Measurements from ENCODE around the gene PRIM1.
"Not testable (repeated sequence)": the region's sequence is repeated elsewhere in the genome, so short reads cannot be mapped to it uniquely, and the experiment has no call there.

Gene PRIM1

DNA sequence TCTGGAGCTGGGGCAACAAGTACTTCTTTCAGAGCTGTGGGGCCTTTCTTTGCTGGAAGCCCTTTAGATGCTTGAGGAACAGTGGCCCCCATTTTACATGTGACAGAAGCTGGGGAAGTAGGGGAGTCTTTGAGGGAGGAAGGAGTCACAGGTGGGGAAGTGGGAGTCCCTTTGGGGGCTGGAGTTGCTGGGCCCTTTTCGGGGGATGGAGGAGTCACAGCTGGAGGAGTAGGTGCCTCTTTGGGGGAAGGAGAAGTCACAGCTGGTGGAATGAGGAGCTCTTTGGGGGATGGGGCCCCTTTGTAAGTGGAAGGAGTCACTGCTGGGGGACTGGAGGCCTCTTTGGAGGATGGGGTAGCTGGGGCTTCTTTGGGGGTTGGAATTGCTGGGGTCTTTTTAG, 35.7 kb downstream of the PRIM1 start:
- no peak for DNase-seq

DNA sequence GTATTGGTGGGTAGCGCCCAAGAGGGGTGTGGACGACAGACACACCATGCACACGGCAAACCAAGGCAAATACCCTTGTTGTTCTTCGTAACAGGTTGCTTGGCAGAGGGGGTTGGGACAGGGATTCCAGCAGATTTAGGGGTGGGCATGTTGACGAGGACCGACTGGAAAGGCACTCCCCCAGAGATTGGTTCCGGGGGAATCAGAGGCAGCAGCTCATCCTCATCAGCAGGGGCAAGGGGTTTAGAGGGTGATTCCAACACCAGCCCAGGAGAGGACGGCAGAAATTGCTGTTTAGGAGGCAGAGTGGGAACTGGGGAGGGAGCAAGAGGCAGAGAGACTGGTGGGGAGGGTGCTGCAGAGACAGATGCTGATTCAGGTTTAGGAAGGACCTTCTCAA, 36.3 kb downstream of the PRIM1 start:
- DNase-seq: no peak

DNA sequence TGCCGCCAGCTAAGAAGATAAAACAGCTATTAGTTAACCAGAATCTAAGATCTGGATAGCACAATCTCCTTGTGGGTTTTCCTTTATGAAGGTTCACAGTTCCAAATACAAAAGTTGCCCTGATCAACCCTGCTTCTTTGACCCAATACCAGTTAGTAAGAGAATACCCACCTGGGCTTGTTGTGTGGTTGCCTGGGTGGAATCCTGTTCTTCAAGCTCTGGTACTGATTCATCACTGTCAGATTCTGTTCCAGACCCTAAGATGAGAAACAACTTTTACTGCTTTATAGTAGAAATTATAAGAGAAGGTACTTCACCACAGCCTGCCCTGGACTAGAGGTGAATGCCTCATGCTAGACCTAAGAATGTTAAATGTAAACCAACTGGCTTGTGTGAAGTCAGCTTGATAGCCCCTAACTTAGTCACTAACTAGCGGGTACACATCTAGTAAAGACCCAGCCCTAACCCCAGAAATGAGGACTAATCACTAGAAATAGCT, 37.6 kb downstream of the PRIM1 start:
- no peak for DNase-seq

DNA sequence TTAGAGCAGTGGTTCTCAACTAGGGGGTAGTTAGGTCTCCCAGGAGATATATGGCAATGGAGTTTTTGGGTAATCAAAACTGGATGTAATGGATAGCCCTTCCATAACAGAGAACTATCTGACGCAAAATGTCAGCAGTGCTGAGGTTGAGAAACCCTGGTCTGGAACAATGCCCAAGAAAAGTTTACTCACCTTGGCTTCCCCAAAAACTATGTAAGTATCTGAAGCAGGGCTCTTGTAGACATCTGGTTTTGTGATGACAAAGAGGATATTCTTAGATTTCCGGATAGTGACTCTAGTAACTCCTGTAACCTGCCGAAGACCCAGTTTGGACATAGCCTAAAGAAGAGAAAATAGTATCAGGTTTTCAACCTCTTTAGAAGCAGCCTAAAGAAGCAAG, 38.8 kb downstream of the PRIM1 start:
- no peak for DNase-seq

DNA sequence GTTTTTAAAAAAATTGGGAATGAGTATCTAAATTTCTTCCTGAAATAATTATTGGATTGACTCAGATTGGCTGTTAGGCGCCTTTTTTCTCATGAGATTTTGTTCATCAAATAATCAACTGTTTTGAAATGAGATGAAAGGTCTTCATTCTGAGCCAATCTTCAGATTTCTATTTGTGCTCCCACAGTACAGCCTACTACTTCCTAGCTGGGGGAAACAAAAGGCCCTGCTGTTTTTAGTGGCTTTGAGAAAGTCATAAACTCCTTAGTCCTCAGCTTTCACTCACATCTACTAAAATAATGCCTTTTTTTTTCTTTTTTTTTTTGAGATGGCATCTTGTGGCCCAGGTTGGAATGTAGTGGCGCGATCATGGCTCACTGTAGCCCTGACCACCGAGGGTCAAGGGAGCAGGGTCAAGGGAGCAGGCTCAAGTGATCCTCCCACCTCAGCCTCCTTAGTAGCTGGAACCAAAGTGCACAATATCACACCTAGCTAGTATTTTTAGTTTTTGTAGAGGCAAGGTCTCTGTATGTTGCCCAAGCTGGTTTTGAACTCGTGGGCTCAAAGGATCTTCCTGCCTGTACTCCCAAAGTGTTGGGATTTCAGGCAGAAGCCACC, 42.3 kb downstream of the PRIM1 start:
- no peak for DNase-seq

DNA sequence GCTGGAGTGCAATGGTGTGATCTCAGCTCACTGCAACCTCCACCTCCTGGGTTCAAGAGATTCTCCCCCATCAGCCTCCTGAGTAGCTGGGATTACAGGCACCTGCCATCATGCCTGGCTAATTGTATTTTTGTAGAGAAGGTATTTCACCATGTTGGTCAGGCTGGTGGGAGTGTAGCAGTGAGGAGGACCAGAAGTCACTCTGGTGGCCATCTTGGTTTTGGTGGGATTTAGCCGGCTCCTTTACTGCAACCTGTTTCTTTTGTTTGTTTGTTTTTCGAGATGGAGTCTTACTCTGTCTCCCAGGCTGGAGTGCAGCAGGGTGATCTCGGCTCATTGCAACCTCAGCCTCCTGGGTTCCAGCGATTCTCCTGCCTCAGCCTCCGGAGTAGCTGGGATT, 47.6 kb downstream of the PRIM1 start:
- not testable (repeated sequence) for DNase-seq

DNA sequence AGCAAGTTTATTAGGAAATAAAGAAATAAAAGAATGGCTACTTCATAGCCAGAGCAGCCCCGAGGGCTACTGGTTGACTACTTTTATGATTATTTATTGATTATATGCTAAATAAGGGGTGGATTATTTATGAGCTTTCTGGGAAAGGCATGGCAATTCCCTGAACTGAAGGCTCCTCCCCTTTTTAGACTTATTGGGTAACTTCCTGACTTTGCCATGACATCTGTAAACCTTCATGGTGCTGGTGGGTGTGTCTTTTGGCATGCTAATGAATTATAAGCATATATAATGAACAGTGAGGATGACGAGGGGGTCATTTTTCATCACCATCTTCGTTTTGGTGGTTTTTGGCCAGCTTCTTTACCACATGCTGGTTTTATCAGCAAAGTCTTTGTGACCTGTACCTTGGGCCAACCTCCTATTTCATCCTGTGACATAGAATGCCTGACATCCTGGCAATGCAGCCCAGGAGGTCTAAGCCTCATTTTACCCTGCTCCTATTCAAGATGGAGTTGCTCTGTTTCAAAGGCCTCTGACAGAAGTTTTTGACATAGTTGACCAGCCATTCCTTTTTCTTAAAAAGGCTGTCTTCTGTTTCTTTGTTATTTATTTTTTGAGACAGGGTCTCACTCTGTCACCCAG, 53.0 kb downstream of the PRIM1 start:
- no peak for DNase-seq

DNA sequence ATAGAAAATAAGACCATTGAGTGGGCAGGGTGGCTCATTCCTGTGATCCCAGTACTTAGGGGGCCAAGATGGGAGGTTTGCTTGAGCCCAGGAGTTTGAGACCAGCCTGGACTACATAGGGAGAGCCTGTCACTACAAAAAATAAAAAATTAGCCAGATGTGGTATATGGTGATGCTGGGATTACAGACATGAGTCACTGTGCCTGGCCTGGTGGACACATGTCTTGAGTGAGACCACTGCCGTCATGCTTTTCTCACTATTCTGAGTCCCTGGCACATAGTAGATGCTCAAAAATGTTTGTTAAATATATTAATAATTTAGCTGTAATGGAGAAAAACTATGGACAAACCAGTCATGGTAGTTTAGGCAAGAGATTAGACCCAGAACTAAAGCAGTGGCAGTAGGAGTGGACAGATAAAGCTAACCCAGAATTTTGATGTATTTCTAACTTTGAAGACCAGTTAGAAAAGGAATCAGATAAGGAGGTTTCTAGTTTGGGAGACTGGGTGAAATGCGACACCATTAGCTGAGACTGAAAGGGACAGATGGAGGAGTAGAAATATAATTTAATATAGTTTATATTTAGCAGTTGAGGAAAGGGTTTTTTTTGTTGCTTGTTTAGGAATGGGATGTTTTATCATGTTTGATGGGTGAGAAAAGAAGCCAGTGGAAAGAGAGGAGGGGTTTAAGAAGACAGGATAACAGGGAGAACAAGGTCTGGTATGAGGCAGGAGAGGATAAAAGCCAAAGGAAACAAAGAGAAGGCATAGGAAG, 56.6 kb downstream of the PRIM1 start:
- no peak for DNase-seq

DNA sequence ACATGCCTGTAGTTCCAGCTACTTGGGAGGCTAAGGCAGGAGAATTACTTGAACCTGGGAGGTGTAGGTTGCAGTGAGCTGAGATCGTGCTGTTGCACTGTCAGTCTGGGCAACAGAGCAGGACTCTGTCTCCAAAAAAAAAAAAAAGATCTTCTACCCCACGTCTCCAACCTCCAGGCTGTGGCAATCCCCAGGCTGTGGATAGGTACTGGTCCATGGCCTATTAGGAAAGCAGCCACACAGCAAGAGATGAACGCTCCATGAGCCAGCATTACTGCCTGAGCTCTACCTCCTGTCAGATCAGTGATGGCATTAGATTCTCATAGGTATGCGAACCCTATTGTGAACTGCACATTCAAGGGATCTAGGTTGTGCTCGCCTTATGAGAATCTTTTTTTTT, 58.0 kb downstream of the PRIM1 start:
- no peak for DNase-seq

DNA sequence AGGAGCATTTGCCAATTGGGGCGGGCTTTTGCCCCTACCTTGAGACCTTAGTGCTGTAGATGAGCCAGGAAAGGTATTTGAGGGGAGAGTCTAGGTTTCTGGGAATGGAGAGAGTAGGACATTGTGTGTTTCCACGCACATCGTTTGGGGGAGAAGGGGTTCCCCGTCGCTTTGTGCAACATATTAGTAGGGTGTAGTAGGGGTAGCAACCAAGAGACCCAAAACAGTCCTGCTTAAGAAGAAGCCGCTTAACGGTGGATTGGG, 63.3 kb downstream of the PRIM1 start:
- DNase-seq: no peak

DNA sequence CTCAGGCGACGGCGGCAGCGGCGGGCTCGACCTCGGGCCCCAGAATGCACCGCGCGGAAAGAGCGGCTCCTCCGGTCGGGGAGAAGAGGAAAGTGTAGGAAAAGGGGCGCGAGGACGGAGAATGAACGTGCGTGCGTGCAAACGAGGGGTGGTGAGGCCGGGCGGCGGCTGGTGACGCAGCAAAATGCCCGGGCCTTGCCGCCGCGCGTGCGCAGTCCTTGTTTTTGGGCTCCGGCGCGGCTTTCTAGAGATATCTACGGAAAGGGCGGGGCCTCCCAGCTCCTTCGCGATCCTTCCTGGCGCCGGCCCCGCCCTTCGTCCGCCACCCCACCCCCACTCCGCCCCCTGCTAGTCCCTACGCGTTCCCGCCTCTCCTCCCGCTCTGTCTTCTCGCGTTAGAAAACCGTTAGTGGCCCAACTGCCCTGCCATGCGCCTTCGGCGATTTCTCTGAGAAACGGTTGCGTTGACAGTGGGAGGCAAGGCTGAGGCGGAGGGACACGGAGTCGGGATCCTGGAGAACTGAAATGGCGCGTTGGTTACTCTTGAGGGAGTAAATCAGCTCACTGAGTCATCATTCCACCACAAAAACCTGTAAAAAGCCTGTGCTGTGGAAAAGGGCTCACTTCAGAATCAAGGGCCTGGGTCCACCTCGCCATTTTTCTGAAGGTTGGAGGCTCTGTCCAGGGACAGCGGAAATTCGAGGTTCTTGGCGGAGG, 63.8 kb downstream of the PRIM1 start, which contains the start of gene PTGES3:
TSS of gene PTGES3 (minus strand) at position 156 of the 717 bp plus-strand sequence. CDS start 285 bp downstream, outside the sequence.
- DNase-seq: peak; percentile 96

DNA sequence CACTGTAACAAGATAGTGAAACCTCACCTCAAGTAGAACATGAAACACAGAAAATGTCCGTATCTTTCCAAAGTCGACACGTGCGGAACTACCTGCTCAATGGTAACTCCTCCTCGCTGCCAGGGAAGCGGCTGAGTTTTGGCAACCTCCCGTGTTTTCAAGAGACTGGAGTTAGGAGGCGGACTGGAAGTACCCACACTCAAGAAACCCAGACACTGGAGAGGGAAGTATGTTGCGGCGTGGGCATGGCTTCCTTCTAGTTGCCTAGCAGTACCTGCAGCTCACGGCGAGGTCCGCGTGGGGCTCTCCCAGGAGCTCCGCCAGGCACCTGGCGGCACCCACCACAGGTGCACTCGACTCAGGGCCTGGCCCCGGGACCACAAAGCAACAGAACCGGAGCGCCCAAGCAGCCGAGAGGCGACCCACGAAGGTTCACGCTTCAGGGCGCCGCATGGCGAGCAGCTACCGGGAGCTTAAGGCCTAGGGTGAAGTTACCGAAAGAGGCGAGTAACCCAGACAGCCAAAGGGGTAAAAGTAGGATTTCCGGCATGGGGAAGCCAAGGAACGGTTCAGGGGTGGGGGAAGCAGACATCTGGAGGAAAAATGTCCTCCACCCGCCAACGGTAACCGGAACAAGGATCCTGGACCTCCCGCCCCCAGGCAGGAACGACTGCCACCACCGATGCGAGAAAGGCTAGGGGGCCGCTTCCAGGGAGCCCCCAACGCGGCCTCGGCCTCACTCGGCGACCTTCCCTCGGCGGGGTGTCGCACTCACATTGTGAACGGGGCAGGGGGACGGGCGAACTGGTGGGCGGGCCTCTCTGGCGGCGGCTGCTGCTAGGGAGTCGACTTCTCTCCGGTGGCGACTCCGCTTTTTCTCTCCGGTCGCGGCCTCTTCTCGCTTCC, 64.6 kb downstream of the PRIM1 start:
- DNase-seq: peak; percentile 7

DNA sequence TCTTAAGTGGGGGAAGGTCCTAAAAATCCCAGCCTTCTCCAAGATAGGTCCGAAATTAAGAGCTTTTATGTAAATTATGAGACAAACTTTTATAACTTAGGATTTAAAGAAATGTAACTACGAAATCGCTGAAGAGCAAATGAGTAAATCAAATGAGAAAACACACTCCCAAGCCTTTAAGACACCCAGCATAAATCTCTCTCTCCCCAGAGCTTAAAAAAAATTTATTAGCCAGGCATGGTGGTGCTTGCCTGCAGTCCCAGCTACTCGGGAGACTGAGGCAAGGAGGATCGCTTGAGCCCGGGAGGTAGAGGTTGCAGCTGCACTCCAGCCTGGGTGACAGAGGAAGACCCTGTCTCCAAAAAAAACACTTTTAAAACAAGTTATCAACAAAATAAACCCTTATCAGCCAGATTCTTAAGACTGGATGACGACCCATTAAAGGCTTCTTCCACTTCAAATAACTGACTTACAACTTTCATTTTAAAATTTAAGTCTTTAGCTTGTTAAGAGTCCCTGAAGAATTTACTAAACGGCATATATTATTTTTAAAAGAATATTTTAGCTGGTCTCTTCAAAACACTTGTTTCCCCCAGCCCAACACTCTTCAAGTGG, 67.3 kb downstream of the PRIM1 start:
- DNase-seq: no peak

DNA sequence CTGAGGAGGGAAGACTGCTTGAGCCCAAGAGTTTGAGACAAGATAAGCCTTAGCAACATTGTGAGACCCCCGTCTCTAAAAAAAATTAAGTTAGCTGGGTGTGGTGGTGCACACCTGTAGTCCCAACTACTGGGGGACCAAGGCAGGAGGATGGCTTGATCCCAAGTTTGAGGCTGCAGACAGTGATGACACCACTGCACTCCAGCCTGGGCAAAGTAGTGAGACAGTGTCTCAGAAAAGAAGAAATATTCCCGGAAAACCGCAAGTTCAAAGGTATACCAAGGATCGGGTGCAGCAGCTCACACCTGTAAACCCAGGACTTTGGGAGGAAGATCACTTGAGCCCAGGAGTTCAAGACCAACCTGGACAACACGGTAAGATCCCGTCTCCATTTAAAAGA, 69.8 kb downstream of the PRIM1 start:
- no peak for DNase-seq
